ENCODE data around the gene ARHGEF7. TPM values are rescaled to one million over a fixed set of nuclear protein-coding genes. Genes with fewer than 3 reads are reported as not detected.

ARHGEF7 gene
- total RNA-seq, 3 donors from 2014 or later, result 42.8 to 49.6 (median 45.1) TPM

GRCh38 chr13:111118898-111119607 lies 3.9 kb downstream of the ARHGEF7 start:
- Mint-ChIP-seq H3K4me3 (no peak overlapping the region), H3K4me1 (ENCODE audit: low read depth) (peaks cover 12% of the 10 kb centered on the region), H3K27me3 (ENCODE audit: low read depth) (peaks cover 52% of the 10 kb centered on the region), H3K36me3 (ENCODE audit: insufficient read depth) (no peaks in the 10 kb centered on the region), H3K9me3 (no peaks in the 10 kb centered on the region)
- no peak for DNase-seq
- ATAC-seq, result no peak

GRCh38 chr13:111119966-111120365 lies 4.9 kb downstream of the ARHGEF7 start:
- no peak for ATAC-seq
- peaks cover 45% of the 10 kb centered on the region for H3K27me3 Mint-ChIP-seq (ENCODE audit: low read depth)

GRCh38 chr13:111120422-111120821 lies 5.3 kb downstream of the ARHGEF7 start:
- DNase-seq (no peak), ATAC-seq (no peak)
- H3K9me3 Mint-ChIP-seq, result no peaks in the 10 kb centered on the region
- no peak overlapping the region for H3K4me3 Mint-ChIP-seq
- H3K36me3 Mint-ChIP-seq (ENCODE audit: insufficient read depth), result no peaks in the 10 kb centered on the region
- H3K27me3 Mint-ChIP-seq (ENCODE audit: low read depth), result peaks cover 45% of the 10 kb centered on the region
- H3K4me1 Mint-ChIP-seq (ENCODE audit: low read depth), result peaks cover 4% of the 10 kb centered on the region

More at GRCh38 chr13:111119966-111120365, 4.9 kb downstream of the ARHGEF7 start:
- Mint-ChIP-seq H3K4me3 (no peak overlapping the region), H3K36me3 (ENCODE audit: insufficient read depth) (no peaks in the 10 kb centered on the region), H3K9me3 (no peaks in the 10 kb centered on the region), H3K4me1 (ENCODE audit: low read depth) (peaks cover 4% of the 10 kb centered on the region)
- DNase-seq, result no peak

GRCh38 chr13:111120913-111121312 lies 5.8 kb downstream of the ARHGEF7 start:
- Mint-ChIP-seq H3K36me3 (ENCODE audit: insufficient read depth) (no peaks in the 10 kb centered on the region), H3K27me3 (ENCODE audit: low read depth) (peaks cover 44% of the 10 kb centered on the region)

GRCh38 chr13:111121506-111121905 lies 6.4 kb downstream of the ARHGEF7 start:
- DNase-seq, result no peak
- ATAC-seq, result no peak
- Mint-ChIP-seq H3K4me3 (no peak overlapping the region), H3K36me3 (ENCODE audit: insufficient read depth) (no peaks in the 10 kb centered on the region), H3K4me1 (ENCODE audit: low read depth) (no peaks in the 10 kb centered on the region), H3K9me3 (no peaks in the 10 kb centered on the region), H3K27me3 (ENCODE audit: low read depth) (peaks cover 43% of the 10 kb centered on the region)

More at GRCh38 chr13:111120913-111121312, 5.8 kb downstream of the ARHGEF7 start:
- H3K4me3 Mint-ChIP-seq, result no peak overlapping the region
- H3K4me1 Mint-ChIP-seq (ENCODE audit: low read depth), result peaks cover 4% of the 10 kb centered on the region
- ATAC-seq, result no peak
- DNase-seq, result no peak
- H3K9me3 Mint-ChIP-seq, result no peaks in the 10 kb centered on the region

GRCh38 chr13:111122056-111122455 lies 6.9 kb downstream of the ARHGEF7 start:
- Mint-ChIP-seq H3K4me3 (no peak overlapping the region), H3K9me3 (no peaks in the 10 kb centered on the region), H3K36me3 (ENCODE audit: insufficient read depth) (no peaks in the 10 kb centered on the region), H3K27me3 (ENCODE audit: low read depth) (peaks cover 45% of the 10 kb centered on the region), H3K4me1 (ENCODE audit: low read depth) (no peaks in the 10 kb centered on the region)
- ATAC-seq (no peak), DNase-seq (no peak)

GRCh38 chr13:111122631-111123030 lies 7.5 kb downstream of the ARHGEF7 start:
- Mint-ChIP-seq H3K4me3 (no peak overlapping the region), H3K27me3 (ENCODE audit: low read depth) (peaks cover 41% of the 10 kb centered on the region), H3K36me3 (ENCODE audit: insufficient read depth) (no peaks in the 10 kb centered on the region), H3K4me1 (ENCODE audit: low read depth) (no peaks in the 10 kb centered on the region), H3K9me3 (no peaks in the 10 kb centered on the region)
- no peak for DNase-seq
- no peak for ATAC-seq

- Mint-ChIP-seq H3K27me3 (ENCODE audit: low read depth) (peaks cover 35% of the 10 kb centered on the region), H3K4me1 (ENCODE audit: low read depth) (no peaks in the 10 kb centered on the region), H3K9me3 (no peaks in the 10 kb centered on the region), H3K4me3 (no peak overlapping the region), H3K36me3 (ENCODE audit: insufficient read depth) (no peaks in the 10 kb centered on the region)
- no peak for DNase-seq
- ATAC-seq, result no peak
Observed at GRCh38 chr13:111123221-111123620, 8.1 kb downstream of the ARHGEF7 start.

- DNase-seq (no peak), ATAC-seq (no peak)
- H3K4me3 Mint-ChIP-seq, result no peak overlapping the region
- peaks cover 31% of the 10 kb centered on the region for H3K27me3 Mint-ChIP-seq (ENCODE audit: low read depth)
- no peaks in the 10 kb centered on the region for H3K36me3 Mint-ChIP-seq (ENCODE audit: insufficient read depth)
- no peaks in the 10 kb centered on the region for H3K9me3 Mint-ChIP-seq
- H3K4me1 Mint-ChIP-seq (ENCODE audit: low read depth), result no peaks in the 10 kb centered on the region
Observed at GRCh38 chr13:111123649-111124048, 8.5 kb downstream of the ARHGEF7 start.

GRCh38 chr13:111126509-111126908 lies 11.4 kb downstream of the ARHGEF7 start:
- no peaks in the 10 kb centered on the region for H3K9me3 Mint-ChIP-seq
- ATAC-seq, result no peak
- H3K4me3 Mint-ChIP-seq, result no peak overlapping the region
- no peaks in the 10 kb centered on the region for H3K36me3 Mint-ChIP-seq (ENCODE audit: insufficient read depth)
- no peaks in the 10 kb centered on the region for H3K4me1 Mint-ChIP-seq (ENCODE audit: low read depth)
- no peak for DNase-seq
- peaks cover 20% of the 10 kb centered on the region for H3K27me3 Mint-ChIP-seq (ENCODE audit: low read depth)

- H3K4me1 Mint-ChIP-seq (ENCODE audit: low read depth), result no peaks in the 10 kb centered on the region
- ATAC-seq, result no peak
Observed at GRCh38 chr13:111129465-111130115, 14.5 kb downstream of the ARHGEF7 start.

GRCh38 chr13:111130116-111130508 lies 15.0 kb downstream of the ARHGEF7 start:
- H3K27me3 Mint-ChIP-seq (ENCODE audit: low read depth), result peaks cover 8% of the 10 kb centered on the region
- DNase-seq, result no peak
- no peaks in the 10 kb centered on the region for H3K9me3 Mint-ChIP-seq
- ATAC-seq, result no peak
- no peak overlapping the region for H3K4me3 Mint-ChIP-seq
- no peaks in the 10 kb centered on the region for H3K4me1 Mint-ChIP-seq (ENCODE audit: low read depth)
- H3K36me3 Mint-ChIP-seq (ENCODE audit: insufficient read depth), result no peaks in the 10 kb centered on the region

More at GRCh38 chr13:111129465-111130115, 14.5 kb downstream of the ARHGEF7 start:
- Mint-ChIP-seq H3K36me3 (ENCODE audit: insufficient read depth) (no peaks in the 10 kb centered on the region), H3K4me3 (no peak overlapping the region), H3K9me3 (no peaks in the 10 kb centered on the region), H3K27me3 (ENCODE audit: low read depth) (peaks cover 8% of the 10 kb centered on the region)
- DNase-seq, result no peak

GRCh38 chr13:111131048-111131447 lies 15.9 kb downstream of the ARHGEF7 start:
- Mint-ChIP-seq H3K27me3 (ENCODE audit: low read depth) (peaks cover 7% of the 10 kb centered on the region), H3K9me3 (no peaks in the 10 kb centered on the region), H3K36me3 (ENCODE audit: insufficient read depth) (no peaks in the 10 kb centered on the region)

GRCh38 chr13:111131611-111132010 lies 16.5 kb downstream of the ARHGEF7 start:
- Mint-ChIP-seq H3K27me3 (ENCODE audit: low read depth) (peaks cover 7% of the 10 kb centered on the region), H3K36me3 (ENCODE audit: insufficient read depth) (no peaks in the 10 kb centered on the region), H3K9me3 (no peaks in the 10 kb centered on the region), H3K4me3 (no peak overlapping the region), H3K4me1 (ENCODE audit: low read depth) (no peaks in the 10 kb centered on the region)
- no peak for ATAC-seq
- DNase-seq, result no peak

More at GRCh38 chr13:111131048-111131447, 15.9 kb downstream of the ARHGEF7 start:
- Mint-ChIP-seq H3K4me3 (no peak overlapping the region), H3K4me1 (ENCODE audit: low read depth) (no peaks in the 10 kb centered on the region)
- DNase-seq (no peak), ATAC-seq (no peak)

GRCh38 chr13:111132948-111133347 lies 17.8 kb downstream of the ARHGEF7 start:
- no peaks in the 10 kb centered on the region for H3K36me3 Mint-ChIP-seq (ENCODE audit: insufficient read depth)
- peaks cover 13% of the 10 kb centered on the region for H3K27me3 Mint-ChIP-seq (ENCODE audit: low read depth)
- H3K4me1 Mint-ChIP-seq (ENCODE audit: low read depth), result no peaks in the 10 kb centered on the region
- ATAC-seq, result no peak
- no peaks in the 10 kb centered on the region for H3K9me3 Mint-ChIP-seq
- H3K4me3 Mint-ChIP-seq, result no peak overlapping the region
- no peak for DNase-seq

Data from activated T-cell treated with anti-CD3 and anti-CD28 coated beads, Interleukin-2, amount 50 U/mL, for 4 hours (primary cell).